ENCODE measurements around the gene RALGAPA1. TPM values are rescaled to one million over a fixed set of nuclear protein-coding genes. Genes with fewer than 3 reads are reported as not detected.

Gene RALGAPA1
- total and polyA plus RNA-seq, 2 of the 13 experiments (the other 11 are each of a cell fraction or from before 2014, with no cell fraction given) = 65.0 to 89.2 TPM

DNA sequence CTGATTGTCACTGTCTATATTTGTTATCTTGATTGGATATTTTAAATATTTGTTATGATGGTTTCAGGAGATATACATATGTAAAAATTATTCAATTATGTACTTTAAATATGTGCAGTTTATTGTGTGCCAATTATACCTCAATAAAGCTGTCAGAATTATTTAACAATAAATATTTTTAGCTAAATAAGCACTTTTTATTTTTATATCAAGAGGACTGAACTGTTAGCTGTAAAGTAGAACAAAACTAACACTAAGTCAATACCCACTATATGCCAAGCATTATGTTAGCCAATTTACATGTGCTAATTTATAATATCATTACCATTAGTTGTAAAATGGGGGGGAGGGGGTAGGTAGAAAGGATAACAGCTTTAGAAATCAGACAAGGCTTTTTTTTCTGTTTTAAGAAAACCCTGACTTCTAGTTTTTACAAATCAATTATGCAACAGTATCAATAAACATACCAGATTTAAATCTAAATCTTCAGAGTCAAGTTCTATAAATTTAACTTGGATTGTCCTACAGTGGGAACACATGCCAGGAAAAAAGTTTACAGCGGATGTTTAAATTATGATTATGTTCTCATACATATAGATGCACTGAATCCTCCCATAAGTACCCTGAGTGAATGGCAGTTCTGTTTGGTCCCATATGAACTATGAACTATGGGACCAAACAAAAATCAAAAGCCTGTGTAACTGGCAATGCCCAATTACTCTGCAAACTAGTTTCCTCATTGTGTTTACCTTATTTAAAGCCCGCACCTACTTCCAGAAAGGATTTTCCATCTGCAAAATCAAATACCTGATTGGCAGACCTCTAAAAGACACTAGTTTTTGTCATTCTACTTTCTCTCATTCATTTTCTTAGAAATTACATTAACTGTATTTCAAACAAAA is 2.8 kb downstream of the RALGAPA1 start (continued):
- TF ChIP-seq ZNF75D (CRISPR knock-in tag; IDR thresholded peaks at IDR 0.05; ENCODE audit: borderline replicate concordance) = no peak
- peak; percentile 85 for TF ChIP-seq IRF2 (CRISPR knock-in tag; IDR thresholded peaks at IDR 0.05)
- no peak for TF ChIP-seq ZNF83 (CRISPR knock-in tag; IDR thresholded peaks at IDR 0.05; ENCODE audit: borderline replicate concordance)
- TF ChIP-seq ZNF205 (CRISPR knock-in tag; IDR thresholded peaks at IDR 0.05) = peak; percentile 77; the same call in 1 of the 2 replicates
- TF ChIP-seq, protein P1, sequence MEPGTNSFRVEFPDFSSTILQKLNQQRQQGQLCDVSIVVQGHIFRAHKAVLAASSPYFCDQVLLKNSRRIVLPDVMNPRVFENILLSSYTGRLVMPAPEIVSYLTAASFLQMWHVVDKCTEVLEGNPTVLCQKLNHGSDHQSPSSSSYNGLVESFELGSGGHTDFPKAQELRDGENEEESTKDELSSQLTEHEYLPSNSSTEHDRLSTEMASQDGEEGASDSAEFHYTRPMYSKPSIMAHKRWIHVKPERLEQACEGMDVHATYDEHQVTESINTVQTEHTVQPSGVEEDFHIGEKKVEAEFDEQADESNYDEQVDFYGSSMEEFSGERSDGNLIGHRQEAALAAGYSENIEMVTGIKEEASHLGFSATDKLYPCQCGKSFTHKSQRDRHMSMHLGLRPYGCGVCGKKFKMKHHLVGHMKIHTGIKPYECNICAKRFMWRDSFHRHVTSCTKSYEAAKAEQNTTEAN (CRISPR knock-in tag; conservative IDR thresholded peaks at IDR 0.05) = peak; percentile 80
- TF ChIP-seq, protein P2, sequence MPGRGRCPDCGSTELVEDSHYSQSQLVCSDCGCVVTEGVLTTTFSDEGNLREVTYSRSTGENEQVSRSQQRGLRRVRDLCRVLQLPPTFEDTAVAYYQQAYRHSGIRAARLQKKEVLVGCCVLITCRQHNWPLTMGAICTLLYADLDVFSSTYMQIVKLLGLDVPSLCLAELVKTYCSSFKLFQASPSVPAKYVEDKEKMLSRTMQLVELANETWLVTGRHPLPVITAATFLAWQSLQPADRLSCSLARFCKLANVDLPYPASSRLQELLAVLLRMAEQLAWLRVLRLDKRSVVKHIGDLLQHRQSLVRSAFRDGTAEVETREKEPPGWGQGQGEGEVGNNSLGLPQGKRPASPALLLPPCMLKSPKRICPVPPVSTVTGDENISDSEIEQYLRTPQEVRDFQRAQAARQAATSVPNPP (CRISPR knock-in tag; IDR thresholded peaks at IDR 0.05) = 0 out of 2 replicates have a peak, but pooled peaks have one; percentile 36
- no peak for TF ChIP-seq HNRNPUL1 (IDR thresholded peaks at IDR 0.05; ENCODE audit: low read depth, low read length)
- TF ChIP-seq, protein P3, sequence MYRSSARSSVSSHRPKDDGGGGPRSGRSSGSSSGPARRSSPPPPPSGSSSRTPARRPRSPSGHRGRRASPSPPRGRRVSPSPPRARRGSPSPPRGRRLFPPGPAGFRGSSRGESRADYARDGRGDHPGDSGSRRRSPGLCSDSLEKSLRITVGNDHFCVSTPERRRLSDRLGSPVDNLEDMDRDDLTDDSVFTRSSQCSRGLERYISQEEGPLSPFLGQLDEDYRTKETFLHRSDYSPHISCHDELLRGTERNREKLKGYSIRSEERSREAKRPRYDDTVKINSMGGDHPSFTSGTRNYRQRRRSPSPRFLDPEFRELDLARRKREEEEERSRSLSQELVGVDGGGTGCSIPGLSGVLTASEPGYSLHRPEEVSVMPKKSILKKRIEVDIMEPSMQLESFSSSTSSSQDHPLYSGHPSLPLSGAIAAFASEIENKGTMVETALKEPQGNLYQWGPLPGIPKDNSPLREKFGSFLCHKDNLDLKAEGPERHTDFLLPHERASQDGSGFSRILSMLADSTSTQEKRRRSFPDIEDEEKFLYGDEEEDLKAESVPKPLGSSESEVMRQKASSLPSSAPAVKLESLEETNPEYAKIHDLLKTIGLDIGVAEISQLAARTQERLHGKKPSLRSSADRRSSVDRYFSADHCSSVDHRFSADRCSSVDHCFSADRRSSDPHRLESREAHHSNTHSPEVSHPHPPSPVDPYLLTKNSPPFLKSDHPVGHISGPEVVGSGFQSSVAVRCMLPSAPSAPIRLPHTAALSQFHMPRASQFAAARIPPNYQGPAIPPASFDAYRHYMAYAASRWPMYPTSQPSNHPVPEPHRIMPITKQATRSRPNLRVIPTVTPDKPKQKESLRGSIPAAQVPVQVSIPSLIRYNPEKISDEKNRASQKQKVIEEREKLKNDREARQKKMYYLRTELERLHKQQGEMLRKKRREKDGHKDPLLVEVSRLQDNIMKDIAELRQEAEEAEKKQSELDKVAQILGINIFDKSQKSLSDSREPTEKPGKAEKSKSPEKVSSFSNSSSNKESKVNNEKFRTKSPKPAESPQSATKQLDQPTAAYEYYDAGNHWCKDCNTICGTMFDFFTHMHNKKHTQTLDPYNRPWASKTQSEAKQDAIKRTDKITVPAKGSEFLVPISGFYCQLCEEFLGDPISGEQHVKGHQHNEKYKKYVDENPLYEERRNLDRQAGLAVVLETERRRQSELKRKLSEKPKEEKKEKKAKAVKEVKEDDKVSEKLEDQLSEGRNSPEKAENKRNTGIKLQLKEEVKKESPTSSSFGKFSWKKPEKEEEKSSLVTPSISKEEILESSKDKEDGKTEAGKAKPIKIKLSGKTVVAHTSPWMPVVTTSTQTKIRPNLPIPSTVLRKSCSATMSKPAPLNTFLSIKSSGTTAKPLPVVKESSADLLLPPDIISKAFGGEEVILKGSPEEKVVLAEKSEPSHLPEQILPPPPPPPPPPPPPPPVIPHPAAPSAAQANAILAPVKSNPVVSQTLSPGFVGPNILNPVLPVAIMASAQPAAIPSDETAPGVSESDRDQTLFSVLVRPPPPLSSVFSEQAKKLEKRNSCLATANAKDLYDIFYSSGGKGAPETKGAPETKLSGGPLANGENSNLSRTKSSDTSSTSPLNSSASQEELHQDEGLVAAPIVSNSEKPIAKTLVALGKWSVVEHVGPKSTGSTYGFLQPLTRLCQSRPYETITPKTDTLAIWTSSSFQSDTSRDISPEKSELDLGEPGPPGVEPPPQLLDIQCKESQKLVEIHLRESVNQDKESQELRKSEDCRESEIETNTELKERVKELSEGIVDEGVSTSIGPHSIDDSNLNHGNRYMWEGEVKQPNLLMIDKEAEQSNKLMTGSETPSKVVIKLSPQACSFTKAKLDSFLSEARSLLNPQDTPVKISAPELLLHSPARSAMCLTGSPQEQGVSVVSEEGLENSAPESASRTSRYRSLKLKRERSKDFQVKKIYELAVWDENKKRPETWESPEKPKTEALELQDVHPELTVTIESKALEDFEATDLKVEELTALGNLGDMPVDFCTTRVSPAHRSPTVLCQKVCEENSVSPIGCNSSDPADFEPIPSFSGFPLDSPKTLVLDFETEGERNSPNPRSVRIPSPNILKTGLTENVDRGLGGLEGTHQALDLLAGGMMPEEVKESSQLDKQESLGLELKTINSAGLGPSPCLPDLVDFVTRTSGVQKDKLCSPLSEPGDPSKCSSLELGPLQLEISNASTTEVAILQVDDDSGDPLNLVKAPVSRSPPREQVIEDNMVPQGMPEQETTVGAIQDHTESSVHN (CRISPR knock-in tag; IDR thresholded peaks at IDR 0.05) = no peak
- no peak for TF ChIP-seq SIN3B (IDR thresholded peaks at IDR 0.05; ENCODE audit: low read length)
- no peak for TF ChIP-seq TEAD2 (CRISPR knock-in tag; IDR thresholded peaks at IDR 0.05)
- TF ChIP-seq, protein P4, sequence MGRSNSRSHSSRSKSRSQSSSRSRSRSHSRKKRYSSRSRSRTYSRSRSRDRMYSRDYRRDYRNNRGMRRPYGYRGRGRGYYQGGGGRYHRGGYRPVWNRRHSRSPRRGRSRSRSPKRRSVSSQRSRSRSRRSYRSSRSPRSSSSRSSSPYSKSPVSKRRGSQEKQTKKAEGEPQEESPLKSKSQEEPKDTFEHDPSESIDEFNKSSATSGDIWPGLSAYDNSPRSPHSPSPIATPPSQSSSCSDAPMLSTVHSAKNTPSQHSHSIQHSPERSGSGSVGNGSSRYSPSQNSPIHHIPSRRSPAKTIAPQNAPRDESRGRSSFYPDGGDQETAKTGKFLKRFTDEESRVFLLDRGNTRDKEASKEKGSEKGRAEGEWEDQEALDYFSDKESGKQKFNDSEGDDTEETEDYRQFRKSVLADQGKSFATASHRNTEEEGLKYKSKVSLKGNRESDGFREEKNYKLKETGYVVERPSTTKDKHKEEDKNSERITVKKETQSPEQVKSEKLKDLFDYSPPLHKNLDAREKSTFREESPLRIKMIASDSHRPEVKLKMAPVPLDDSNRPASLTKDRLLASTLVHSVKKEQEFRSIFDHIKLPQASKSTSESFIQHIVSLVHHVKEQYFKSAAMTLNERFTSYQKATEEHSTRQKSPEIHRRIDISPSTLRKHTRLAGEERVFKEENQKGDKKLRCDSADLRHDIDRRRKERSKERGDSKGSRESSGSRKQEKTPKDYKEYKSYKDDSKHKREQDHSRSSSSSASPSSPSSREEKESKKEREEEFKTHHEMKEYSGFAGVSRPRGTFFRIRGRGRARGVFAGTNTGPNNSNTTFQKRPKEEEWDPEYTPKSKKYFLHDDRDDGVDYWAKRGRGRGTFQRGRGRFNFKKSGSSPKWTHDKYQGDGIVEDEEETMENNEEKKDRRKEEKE (IDR thresholded peaks at IDR 0.05) = no peak
- TF ChIP-seq, protein P5, sequence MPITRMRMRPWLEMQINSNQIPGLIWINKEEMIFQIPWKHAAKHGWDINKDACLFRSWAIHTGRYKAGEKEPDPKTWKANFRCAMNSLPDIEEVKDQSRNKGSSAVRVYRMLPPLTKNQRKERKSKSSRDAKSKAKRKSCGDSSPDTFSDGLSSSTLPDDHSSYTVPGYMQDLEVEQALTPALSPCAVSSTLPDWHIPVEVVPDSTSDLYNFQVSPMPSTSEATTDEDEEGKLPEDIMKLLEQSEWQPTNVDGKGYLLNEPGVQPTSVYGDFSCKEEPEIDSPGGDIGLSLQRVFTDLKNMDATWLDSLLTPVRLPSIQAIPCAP (CRISPR knock-in tag; IDR thresholded peaks at IDR 0.05; ENCODE audit: low read depth) = no peak
- no peak for TF ChIP-seq KMT2B (CRISPR knock-in tag; IDR thresholded peaks at IDR 0.05)
- no peak for TF ChIP-seq MATR3 (CRISPR knock-in tag; IDR thresholded peaks at IDR 0.05)
